GM12878 (cell line): Measurements from ENCODE around the gene OPN3. TPM values are rescaled to one million over a fixed set of nuclear protein-coding genes. Genes with fewer than 3 reads are reported as not detected.

Experiments used
- ATAC-seq: fragments of 200-7000 bp; cut with Tn5 transposase; 3 replicates; pipeline ENCODE4 v1.9.1; 2020; ENCODE audit warnings: mild to moderate bottlenecking, moderate library complexity
- BruUV-seq: library from RNA; stranded (reverse); fragments of 400-500 nt; replicated peaks from 2 replicates; lab custom pipeline; 2021; lab: Mats Ljungman, UMichigan
- CTCF ChIA-PET: fragments of 300-600 bp; sonication (Branson Sonifier 250); formaldehyde crosslinking; extraction: SDS; loops from one replicate; lab custom pipeline; 2021; ENCODE audit warnings: inconsistent platforms; lab: Yijun Ruan, JAX
- POLR2A ChIA-PET: fragments of 350-600 bp; formaldehyde crosslinking; extraction: SDS; loops from one replicate; lab custom pipeline; 2021; ENCODE audit warnings: inconsistent platforms; lab: Charles Lee
- RAD21 ChIA-PET: fragments of 300-600 bp; sonication (Branson Sonifier 250); formaldehyde crosslinking; loops from one replicate; lab custom pipeline; 2023; ENCODE audit warnings: antibody characterized with exemption; ENCODE audit not compliant: unreplicated experiment; lab: Charles Lee
- SMC1A ChIA-PET: fragments of 300-600 bp; sonication (Branson Sonifier 250); formaldehyde crosslinking; loops from one replicate; lab custom pipeline; 2023; ENCODE audit not compliant: unreplicated experiment, uncharacterized antibody; lab: Charles Lee
- DNase-seq: peaks from one replicate; pipeline ENCODE4 v3.0.0-alpha.2; 2011; ENCODE audit warnings: low read depth, low spot score
- FAIRE-seq: peaks from 3 replicates; lab custom pipeline; 2011; peaks lifted over from hg19 to GRCh38; lab: Jason Lieb, UNC
- H2AFZ ChIP-seq: 2 replicates; pipeline ENCODE4 v1.6.0; 2011; ENCODE audit warnings: low read depth, low read length, control low read depth; ENCODE audit not compliant: control insufficient read depth
- H3K27ac ChIP-seq: 2 replicates; pipeline ENCODE4 v1.5.1; 2011; ENCODE audit warnings: control low read depth; ENCODE audit not compliant: control insufficient read depth, insufficient read depth
- H3K27me3 ChIP-seq, 2 experiments: replicated peaks in 1 of 2; 2 replicates each; pipeline versions ENCODE4 v1.6.0 to v1.6.1; 2011; ENCODE audit warnings: low read length in 1 of 2; ENCODE audit not compliant: control insufficient read depth in 2 of 2, insufficient read depth in 2 of 2
- H3K36me3 ChIP-seq, 2 experiments: 2 replicates each; pipeline ENCODE4 v1.5.1; 2011; ENCODE audit warnings: low read length in 1 of 2; ENCODE audit not compliant: control insufficient read depth in 2 of 2, insufficient read depth in 2 of 2
- H3K4me1 ChIP-seq: 2 replicates; pipeline ENCODE4 v1.6.1; 2011; ENCODE audit warnings: mild to moderate bottlenecking, low read length, moderate library complexity, mixed read lengths; ENCODE audit not compliant: control insufficient read depth, insufficient read depth
- H3K4me2 ChIP-seq: 2 replicates; pipeline ENCODE4 v1.6.0; 2011; ENCODE audit warnings: control low read depth; ENCODE audit not compliant: control insufficient read depth, insufficient read depth
- H3K4me3 ChIP-seq: fragments of 200-600 bp; sonication (generic); 2 replicates; pipeline ENCODE4 v1.5.1; 2016
- H3K79me2 ChIP-seq: 2 replicates; pipeline ENCODE4 v1.6.0; 2011; ENCODE audit warnings: low read length; ENCODE audit not compliant: control insufficient read depth, insufficient read depth
- H3K9ac ChIP-seq: 2 replicates; pipeline ENCODE4 v1.8.0; 2011; ENCODE audit warnings: low read length, control low read depth, mixed read lengths; ENCODE audit not compliant: control insufficient read depth, insufficient read depth
- H3K9me3 ChIP-seq: replicated peaks from 3 replicates; pipeline ENCODE4 v1.5.1; 2011; ENCODE audit warnings: mild to moderate bottlenecking, low read length; ENCODE audit not compliant: control insufficient read depth, insufficient read depth
- H4K20me1 ChIP-seq: 2 replicates; pipeline ENCODE4 v1.6.0; 2011; ENCODE audit not compliant: control insufficient read depth, insufficient read depth
- CBFB ChIP-seq: IDR thresholded peaks from 2 replicates; pipeline ENCODE4 v1.6.1; 2016; ENCODE audit warnings: antibody characterized with exemption, low read depth
- CREM ChIP-seq: IDR thresholded peaks from 2 replicates; pipeline ENCODE4 v1.6.1; 2014; ENCODE audit warnings: antibody characterized with exemption, low read depth
- GATAD2B ChIP-seq: fragments of 450-650 bp; conservative IDR thresholded peaks from 2 replicates; pipeline ENCODE4 v1.6.1; 2017; ENCODE audit warnings: low read depth, mild to moderate bottlenecking, moderate library complexity
- HDAC2 ChIP-seq: fragments of 200-600 bp; sonication (generic); IDR thresholded peaks from 2 replicates; pipeline ENCODE4 v1.6.1; 2017
- IKZF2 ChIP-seq, 2 experiments: fragments of 450-650 bp; IDR thresholded peaks; 2 replicates each; pipeline ENCODE4 v1.6.1; 2017; ENCODE audit warnings: mild to moderate bottlenecking in 2 of 2, moderate library complexity in 2 of 2
- KDM1A ChIP-seq: fragments of 200-600 bp; sonication (generic); IDR thresholded peaks from 2 replicates; pipeline ENCODE4 v1.6.1; 2016; ENCODE audit warnings: borderline replicate concordance
- NR2C2 ChIP-seq: IDR thresholded peaks from 2 replicates; pipeline ENCODE4 v1.6.1; 2011; ENCODE audit warnings: borderline replicate concordance, low read depth; ENCODE audit not compliant: control insufficient read depth, insufficient read length
- NRF1 ChIP-seq: conservative IDR thresholded peaks from 2 replicates; pipeline ENCODE4 v1.6.1; 2011; ENCODE audit warnings: mild to moderate bottlenecking, low read depth, low read length, improper control_type of control experiment
- SP1 ChIP-seq: IDR thresholded peaks from one replicate; pipeline ENCODE4 v1.6.1; 2011; ENCODE audit warnings: low read depth, low read length
- TCF12 ChIP-seq: IDR thresholded peaks from 2 replicates; pipeline ENCODE4 v1.6.1; 2011; ENCODE audit warnings: low read depth, mild to moderate bottlenecking, low read length
- ZBED1 ChIP-seq: IDR thresholded peaks from 2 replicates; pipeline ENCODE4 v1.6.1; 2016; ENCODE audit warnings: borderline replicate concordance
- in situ Hi-C: fragments of 300-500 bp; cut with MboI; formaldehyde crosslinking; loops from 9 replicates; pipeline ENCODE4 v1.14.3; 2018; ENCODE audit warnings: mixed read lengths
- intact Hi-C: fragments of 100-400 bp; cut with micrococcal nuclease; formaldehyde crosslinking; loops from one replicate; pipeline ENCODE4 v1.14.2; 2022; ENCODE audit not compliant: unreplicated experiment
- polyA plus RNA-seq, 11 experiments: library from polyadenylated mRNA; depleted of rRNA in 4 of 11; unstranded in 6 of 11; stranded (reverse) in 5 of 11; fragments of >200 nt; fragmentation: Nextera tagmentation in 4 of 11; fragmentation: Illumina TruSeq in 1 of 11; extraction: Ambion mirVana in 4 of 11; extraction: Trizol in 1 of 11; gene quantifications; 1 replicate in 1 of 11; 2 replicates in 10 of 11; pipeline versions ENCODE4 v1.2.1 to v1.2.3, GENCODE V29; 2011 to 2016; ENCODE audit warnings: inconsistent platforms in 2 of 11, missing spikeins in 2 of 11, low read depth in 1 of 11
- total RNA-seq, 4 experiments: library from RNA; depleted of rRNA in 3 of 4; stranded (reverse); fragments of >200 nt in 3 of 4; fragmentation: Illumina TruSeq in 1 of 4; extraction: Trizol in 1 of 4; gene quantifications; 2 replicates each; pipeline versions ENCODE4 v1.2.1 to v1.2.3, GENCODE V29; 2013 to 2021
- TF ChIP-seq, protein P1 (sequence below): fragments of 450-650 bp; IDR thresholded peaks from 2 replicates; pipeline ENCODE4 v1.6.1; 2016; ENCODE audit warnings: mild to moderate bottlenecking
- TF ChIP-seq, protein P2 (sequence below): fragments of 450-650 bp; IDR thresholded peaks from 2 replicates; pipeline ENCODE4 v1.6.1; 2018; ENCODE audit warnings: mild to moderate bottlenecking, low read depth, moderate library complexity; ENCODE audit not compliant: partially characterized antibody
- TF ChIP-seq, protein P3 (sequence below): IDR thresholded peaks from 2 replicates; pipeline ENCODE4 v1.6.1; 2012; ENCODE audit warnings: low read depth, low read length, improper control_type of control experiment
- TF ChIP-seq, protein P4 (sequence below): IDR thresholded peaks from 2 replicates; pipeline ENCODE4 v1.6.1; 2011; ENCODE audit warnings: mild to moderate bottlenecking, low read depth, low read length, moderate library complexity; ENCODE audit not compliant: insufficient replicate concordance

The OPN3 gene
- total and polyA plus RNA-seq, 10 of the 15 experiments (the other 5 are each of a cell fraction or from before 2014, with no cell fraction given), result 0.26 to 12.2 (median 7.4) TPM

DNA sequence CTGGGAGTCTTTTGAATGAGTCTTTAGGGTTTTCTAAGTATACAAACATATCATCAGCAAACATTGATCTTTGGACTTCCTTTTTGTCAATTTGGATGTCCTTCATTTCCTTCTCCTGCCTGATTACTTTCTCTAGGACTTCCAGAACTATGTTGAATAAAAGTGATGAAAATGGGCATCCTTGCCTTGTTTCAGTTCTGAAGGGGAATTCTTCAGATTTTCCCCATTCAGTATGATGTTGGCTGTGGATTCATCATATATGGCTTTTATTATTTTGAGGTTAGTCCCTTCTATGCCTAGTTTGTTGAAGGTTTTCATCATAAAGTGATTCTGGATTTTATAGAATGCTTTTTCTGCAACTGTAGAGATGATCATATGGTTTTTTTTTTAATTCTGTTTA lies 66.0 kb downstream of the OPN3 start:
- SMC1A ChIA-PET, result no interaction called here

More for the DNA sequence above, 66.0 kb downstream of the OPN3 start:
- no peak overlapping the region for H3K4me3 ChIP-seq
- H3K79me2 ChIP-seq, result no peaks in the 10 kb centered on the region
- TF ChIP-seq NR2C2, result no peak
- TF ChIP-seq, protein P1, sequence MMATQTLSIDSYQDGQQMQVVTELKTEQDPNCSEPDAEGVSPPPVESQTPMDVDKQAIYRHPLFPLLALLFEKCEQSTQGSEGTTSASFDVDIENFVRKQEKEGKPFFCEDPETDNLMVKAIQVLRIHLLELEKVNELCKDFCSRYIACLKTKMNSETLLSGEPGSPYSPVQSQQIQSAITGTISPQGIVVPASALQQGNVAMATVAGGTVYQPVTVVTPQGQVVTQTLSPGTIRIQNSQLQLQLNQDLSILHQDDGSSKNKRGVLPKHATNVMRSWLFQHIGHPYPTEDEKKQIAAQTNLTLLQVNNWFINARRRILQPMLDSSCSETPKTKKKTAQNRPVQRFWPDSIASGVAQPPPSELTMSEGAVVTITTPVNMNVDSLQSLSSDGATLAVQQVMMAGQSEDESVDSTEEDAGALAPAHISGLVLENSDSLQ, result no peak
- no peak for TF ChIP-seq HDAC2
- TF ChIP-seq CREM, result no peak
- no peak for TF ChIP-seq TCF12
- no peak for TF ChIP-seq SP1
- TF ChIP-seq, protein P2, sequence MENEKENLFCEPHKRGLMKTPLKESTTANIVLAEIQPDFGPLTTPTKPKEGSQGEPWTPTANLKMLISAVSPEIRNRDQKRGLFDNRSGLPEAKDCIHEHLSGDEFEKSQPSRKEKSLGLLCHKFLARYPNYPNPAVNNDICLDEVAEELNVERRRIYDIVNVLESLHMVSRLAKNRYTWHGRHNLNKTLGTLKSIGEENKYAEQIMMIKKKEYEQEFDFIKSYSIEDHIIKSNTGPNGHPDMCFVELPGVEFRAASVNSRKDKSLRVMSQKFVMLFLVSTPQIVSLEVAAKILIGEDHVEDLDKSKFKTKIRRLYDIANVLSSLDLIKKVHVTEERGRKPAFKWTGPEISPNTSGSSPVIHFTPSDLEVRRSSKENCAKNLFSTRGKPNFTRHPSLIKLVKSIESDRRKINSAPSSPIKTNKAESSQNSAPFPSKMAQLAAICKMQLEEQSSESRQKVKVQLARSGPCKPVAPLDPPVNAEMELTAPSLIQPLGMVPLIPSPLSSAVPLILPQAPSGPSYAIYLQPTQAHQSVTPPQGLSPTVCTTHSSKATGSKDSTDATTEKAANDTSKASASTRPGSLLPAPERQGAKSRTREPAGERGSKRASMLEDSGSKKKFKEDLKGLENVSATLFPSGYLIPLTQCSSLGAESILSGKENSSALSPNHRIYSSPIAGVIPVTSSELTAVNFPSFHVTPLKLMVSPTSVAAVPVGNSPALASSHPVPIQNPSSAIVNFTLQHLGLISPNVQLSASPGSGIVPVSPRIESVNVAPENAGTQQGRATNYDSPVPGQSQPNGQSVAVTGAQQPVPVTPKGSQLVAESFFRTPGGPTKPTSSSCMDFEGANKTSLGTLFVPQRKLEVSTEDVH, result no peak
- no peak for TF ChIP-seq KDM1A
- TF ChIP-seq NRF1, result no peak
- TF ChIP-seq IKZF2 (IDR thresholded peaks at IDR 0.05), result no peak
- TF ChIP-seq, protein P3, sequence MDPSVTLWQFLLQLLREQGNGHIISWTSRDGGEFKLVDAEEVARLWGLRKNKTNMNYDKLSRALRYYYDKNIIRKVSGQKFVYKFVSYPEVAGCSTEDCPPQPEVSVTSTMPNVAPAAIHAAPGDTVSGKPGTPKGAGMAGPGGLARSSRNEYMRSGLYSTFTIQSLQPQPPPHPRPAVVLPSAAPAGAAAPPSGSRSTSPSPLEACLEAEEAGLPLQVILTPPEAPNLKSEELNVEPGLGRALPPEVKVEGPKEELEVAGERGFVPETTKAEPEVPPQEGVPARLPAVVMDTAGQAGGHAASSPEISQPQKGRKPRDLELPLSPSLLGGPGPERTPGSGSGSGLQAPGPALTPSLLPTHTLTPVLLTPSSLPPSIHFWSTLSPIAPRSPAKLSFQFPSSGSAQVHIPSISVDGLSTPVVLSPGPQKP, result no peak
- no peak for TF ChIP-seq CBFB
- TF ChIP-seq GATAD2B, result no peak
- TF ChIP-seq ZBED1, result no peak
- TF ChIP-seq, protein P4, sequence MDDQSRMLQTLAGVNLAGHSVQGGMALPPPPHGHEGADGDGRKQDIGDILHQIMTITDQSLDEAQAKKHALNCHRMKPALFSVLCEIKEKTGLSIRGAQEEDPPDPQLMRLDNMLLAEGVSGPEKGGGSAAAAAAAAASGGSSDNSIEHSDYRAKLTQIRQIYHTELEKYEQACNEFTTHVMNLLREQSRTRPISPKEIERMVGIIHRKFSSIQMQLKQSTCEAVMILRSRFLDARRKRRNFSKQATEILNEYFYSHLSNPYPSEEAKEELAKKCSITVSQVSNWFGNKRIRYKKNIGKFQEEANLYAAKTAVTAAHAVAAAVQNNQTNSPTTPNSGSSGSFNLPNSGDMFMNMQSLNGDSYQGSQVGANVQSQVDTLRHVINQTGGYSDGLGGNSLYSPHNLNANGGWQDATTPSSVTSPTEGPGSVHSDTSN, result no peak
- intact Hi-C loops, result no loop called here
- CTCF ChIA-PET, result no interaction called here
- H3K27me3 ChIP-seq, result no peaks in the 10 kb centered on the region
- no peaks in the 10 kb centered on the region for H3K4me1 ChIP-seq
- H3K36me3 ChIP-seq, result no peaks in the 10 kb centered on the region
- DNase-seq (no peak), ATAC-seq (no peak), FAIRE-seq (no peak)
- RAD21 ChIA-PET, result no interaction called here
- BruUV-seq, result no TSS peak
- H2AFZ ChIP-seq, result no peak overlapping the region
- POLR2A ChIA-PET, result no interaction called here
- in situ Hi-C loops, result no loop called here
- H3K27ac ChIP-seq, result no peak overlapping the region
- no peaks in the 10 kb centered on the region; the same call in 2 of the 3 replicates for H3K9me3 ChIP-seq
- H3K9ac ChIP-seq, result no peak overlapping the region
- H3K4me2 ChIP-seq, result no peak overlapping the region
- H4K20me1 ChIP-seq, result no peaks in the 10 kb centered on the region
